Fibroblast of skin of left quadriceps (primary cell): ENCODE results near the gene NPHP1.
A peak's percentile ranks its signal among the peaks of the same experiment; 100 is the strongest.
"Not testable (repeated sequence)": the region's sequence is repeated elsewhere in the genome, so short reads cannot be mapped to it uniquely, and the experiment has no call there.

Experiments
- DNase-seq, 2 experiments: peaks; one replicate each; pipeline ENCODE4 v3.0.0-alpha.2; 2013; ENCODE audit warnings: low read depth in 2 of 2

NPHP1 gene

GRCh38 chr2:110204408-110205385 lies at the start of gene NPHP1:
Gene NPHP1, minus strand, starts transcription at chr2:110205013. Its CDS starts 45 bp downstream, at chr2:110204968.
- DNase-seq, result peak; percentile 57 to 61

GRCh38 chr2:110248081-110248795 lies 43.4 kb upstream of the NPHP1 start:
- not testable (repeated sequence) for DNase-seq

GRCh38 chr2:110245488-110246435 lies 40.9 kb upstream of the NPHP1 start:
- DNase-seq, result not testable (repeated sequence)

DNA sequence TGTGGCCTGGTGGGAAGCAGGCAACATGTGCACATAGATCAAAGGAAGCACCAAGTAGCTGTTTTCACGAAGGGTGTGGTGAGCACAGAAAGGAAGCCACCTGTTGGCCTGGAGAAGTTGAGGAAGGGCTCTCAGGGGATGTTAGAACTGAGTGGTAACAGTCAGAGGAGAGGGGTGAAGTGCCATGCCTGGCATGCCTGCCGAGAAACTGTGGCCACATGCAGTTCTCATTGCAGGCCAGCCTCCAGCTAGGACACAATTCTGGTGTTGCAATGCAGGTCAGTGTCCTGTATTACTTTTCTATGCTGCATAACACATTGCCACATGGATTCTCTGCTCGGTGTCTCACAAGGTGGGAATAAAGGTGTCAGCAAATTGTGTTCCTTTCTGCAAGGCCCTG lies 38.5 kb upstream of the NPHP1 start:
- DNase-seq, result not testable (repeated sequence)

- DNase-seq, result not testable (repeated sequence)
These were observed 29.7 kb upstream of the NPHP1 start for GRCh38 chr2:110234514-110234913.

DNA sequence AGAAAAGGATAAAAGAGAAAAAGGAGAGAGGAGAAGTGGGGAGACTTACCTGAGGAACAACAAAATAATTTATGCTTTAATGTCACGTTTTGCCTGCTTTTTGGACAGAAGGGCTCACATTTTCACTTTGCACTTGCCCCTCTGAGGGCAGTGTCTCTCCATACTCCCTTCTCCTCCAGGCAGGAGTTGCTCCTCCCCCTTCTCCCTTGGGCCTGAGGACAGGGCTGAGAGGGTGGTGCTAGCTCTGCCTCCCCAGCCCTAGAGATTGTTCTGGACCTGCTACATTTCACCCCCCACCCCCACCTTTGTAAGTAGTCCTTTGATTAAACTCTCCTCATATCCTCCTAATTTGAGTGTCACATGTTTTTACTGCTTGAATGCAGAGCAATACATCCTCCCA lies 25.1 kb upstream of the NPHP1 start:
- not testable (repeated sequence) for DNase-seq

- not testable (repeated sequence) for DNase-seq
These were observed 17.8 kb upstream of the NPHP1 start for GRCh38 chr2:110222626-110223025.

DNA sequence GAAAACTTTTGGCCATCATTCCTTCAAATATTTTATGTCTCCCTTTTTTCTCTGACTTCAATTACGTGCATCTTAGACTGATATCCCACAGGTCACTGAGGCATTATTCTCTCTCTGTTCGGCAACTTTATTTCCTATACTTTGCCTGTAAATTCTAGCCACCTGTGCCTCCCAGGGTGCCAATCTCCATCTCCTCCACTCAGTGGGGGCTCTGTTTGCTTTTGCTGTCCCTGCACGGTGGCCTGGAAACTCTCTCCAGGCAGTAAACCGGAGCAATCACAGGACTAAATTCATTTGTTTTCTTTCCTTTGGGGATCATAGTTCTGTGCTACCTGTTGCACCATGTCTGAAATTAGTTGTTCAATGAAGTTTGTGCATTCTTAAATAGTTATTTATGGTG lies 17.1 kb upstream of the NPHP1 start:
- DNase-seq, result no peak

- DNase-seq, result no peak
These were observed 15.4 kb upstream of the NPHP1 start for GRCh38 chr2:110220190-110220564.

GRCh38 chr2:110219496-110220189 lies 14.8 kb upstream of the NPHP1 start:
- DNase-seq, result peak; percentile 52 to 59

DNA sequence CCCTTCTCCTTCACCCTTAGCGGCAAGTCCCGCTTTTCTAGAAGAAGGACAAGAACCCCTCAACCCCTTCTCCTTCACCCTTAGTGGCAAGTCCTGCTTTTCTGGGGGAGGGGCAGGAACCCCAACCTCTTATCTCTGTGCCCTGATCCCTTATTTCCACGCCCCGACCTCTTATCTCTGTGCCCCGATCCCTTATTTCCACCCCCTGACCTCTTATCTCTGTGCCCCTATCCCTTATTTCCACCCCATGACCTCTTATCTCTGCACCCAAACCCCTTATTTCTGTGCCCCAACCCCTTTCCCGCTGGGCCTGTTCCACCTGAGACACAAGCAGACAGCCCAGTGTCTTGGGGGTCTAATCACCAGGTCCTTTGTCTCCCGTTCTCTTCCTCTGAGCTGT lies 14.1 kb upstream of the NPHP1 start:
- not testable (repeated sequence) for DNase-seq

DNA sequence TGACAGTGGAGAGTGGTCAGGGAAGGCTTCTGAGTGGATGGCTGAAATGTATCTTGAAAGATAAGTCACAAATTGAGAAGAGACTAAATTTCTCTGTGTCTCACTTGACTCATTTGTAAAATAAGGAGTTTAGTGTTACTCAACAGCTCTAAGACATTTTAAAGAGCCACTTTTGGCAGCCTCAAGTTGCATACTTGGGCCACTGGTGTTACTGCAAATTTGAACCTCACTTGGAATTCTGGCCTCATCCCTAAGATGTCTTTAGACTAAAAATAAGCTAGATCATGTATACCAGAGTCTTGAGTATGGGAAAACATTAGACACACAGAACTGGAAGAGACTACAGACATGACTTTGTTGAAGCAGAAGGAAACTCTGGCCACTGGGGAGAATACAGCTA lies 12.0 kb upstream of the NPHP1 start:
- no peak for DNase-seq

GRCh38 chr2:110216199-110216598 lies 11.4 kb upstream of the NPHP1 start:
- no peak for DNase-seq

- no peak for DNase-seq
These were observed 10.8 kb upstream of the NPHP1 start for GRCh38 chr2:110215566-110216158.

DNA sequence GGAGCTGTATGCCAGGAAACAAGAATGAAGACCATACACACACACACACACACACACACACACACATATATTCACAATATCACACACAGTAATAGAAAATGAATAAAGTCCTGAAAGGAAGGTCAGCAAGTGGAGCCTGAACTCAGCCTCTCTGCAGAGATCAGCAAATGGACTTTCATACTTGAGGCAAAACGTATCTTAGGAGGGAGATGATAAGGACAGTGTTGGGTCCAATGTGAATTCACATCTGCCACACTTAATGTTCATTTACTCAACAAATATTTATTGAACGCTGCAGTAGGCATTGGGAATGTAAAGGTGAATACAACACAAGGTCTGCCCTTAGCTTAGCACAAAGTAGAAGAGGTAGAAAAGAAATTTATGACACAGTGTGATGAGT lies 10.3 kb upstream of the NPHP1 start:
- DNase-seq, result no peak

GRCh38 chr2:110213522-110213921 lies 8.7 kb upstream of the NPHP1 start:
- not testable (repeated sequence) for DNase-seq

GRCh38 chr2:110211938-110212858 lies 7.4 kb upstream of the NPHP1 start, which contains the start of gene MTLN:
Gene MTLN, minus strand, starts transcription at chr2:110212547. Its CDS starts 22 bp downstream, at chr2:110212525.
- peak; percentile 27 to 32 for DNase-seq

DNA sequence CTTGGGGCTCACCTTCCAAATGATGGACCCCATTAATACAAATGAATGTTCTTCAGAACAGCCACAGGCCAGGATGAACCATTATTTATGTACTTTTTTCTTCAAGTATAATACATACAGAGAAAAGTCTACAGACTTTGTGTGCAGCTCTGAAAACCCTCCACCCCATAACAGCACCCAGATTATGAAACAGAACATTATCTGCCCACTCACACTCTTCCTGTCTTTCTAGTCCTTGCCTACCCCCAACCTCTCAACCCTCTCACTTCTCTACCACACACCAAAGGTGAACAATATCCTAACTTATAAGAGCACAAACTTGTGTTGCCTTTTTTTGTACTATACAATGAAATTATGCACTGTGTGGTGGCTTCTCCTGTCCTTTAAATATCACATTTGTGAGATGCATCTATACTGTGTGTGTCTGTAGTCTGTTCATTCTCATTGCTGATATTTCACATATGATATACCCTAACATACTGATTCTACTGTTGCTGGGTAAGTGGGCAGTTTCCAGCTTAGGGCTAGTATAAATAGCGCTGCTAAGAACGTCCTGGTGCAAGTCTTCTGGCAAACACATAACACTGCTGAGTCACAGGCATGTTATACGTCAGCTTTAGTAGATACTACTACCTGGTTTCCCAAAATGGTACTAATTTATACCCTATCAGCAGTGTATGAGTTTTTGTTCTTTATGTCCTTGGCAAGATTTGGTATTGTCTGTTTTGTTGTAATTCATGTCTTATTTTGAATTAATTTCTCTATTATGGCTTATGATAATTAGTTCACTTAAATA lies 1.0 kb upstream of the NPHP1 start:
- no peak for DNase-seq
